DND-41 (cell line): Measurements from ENCODE around the gene ARRB1.

Source experiments
- CTCF ChIP-seq: IDR thresholded peaks from 2 replicates; pipeline ENCODE4 v1.5.1; 2012; ENCODE audit warnings: borderline replicate concordance, low read length, moderate library complexity, mild to moderate bottlenecking; ENCODE audit not compliant: poor library complexity, severe bottlenecking; ENCODE audit errors: extremely low read depth
- EZH2 ChIP-seq: IDR thresholded peaks from 3 replicates; pipeline ENCODE4 v1.6.1; 2012; ENCODE audit warnings: borderline replicate concordance, low read depth, mild to moderate bottlenecking, moderate library complexity, low read length, inconsistent platforms; ENCODE audit not compliant: severe bottlenecking

GRCh38 chr11:75324189-75324588 lies 27.3 kb downstream of the ARRB1 start:
- no peak for TF ChIP-seq CTCF
- no peak for TF ChIP-seq EZH2
